Endothelial cell of umbilical vein (primary cell): ENCODE data around the gene STYXL1.

Experiments used
- EZH2 ChIP-seq: IDR thresholded peaks from 2 replicates; pipeline ENCODE4 v1.6.1; 2012; ENCODE audit warnings: borderline replicate concordance, low read depth, mild to moderate bottlenecking, moderate library complexity, low read length, inconsistent platforms; ENCODE audit not compliant: severe bottlenecking
- GATA2 ChIP-seq: IDR thresholded peaks from 2 replicates; pipeline ENCODE4 v1.7.0; 2011; ENCODE audit warnings: low read depth, mild to moderate bottlenecking, moderate library complexity, mixed read lengths, low read length; ENCODE audit not compliant: insufficient read length, insufficient read depth
- JUN ChIP-seq: IDR thresholded peaks from 2 replicates; pipeline ENCODE4 v1.6.1; 2011; ENCODE audit warnings: borderline replicate concordance, low read depth; ENCODE audit not compliant: insufficient read length, insufficient read depth
- MYC ChIP-seq: IDR thresholded peaks from one replicate; pipeline ENCODE4 v1.6.1; 2011; ENCODE audit warnings: mild to moderate bottlenecking, low read depth, low read length
- POLR2A ChIP-seq: IDR thresholded peaks from 2 replicates; pipeline ENCODE4 v1.6.1; 2012; ENCODE audit warnings: low read depth, mild to moderate bottlenecking, control low read depth, low read length
- POLR2AphosphoS5 ChIP-seq: IDR thresholded peaks from 2 replicates; pipeline ENCODE4 v1.6.1; 2012; ENCODE audit warnings: low read depth, mild to moderate bottlenecking, control low read depth, low read length, moderate library complexity; ENCODE audit not compliant: insufficient read depth
- TF ChIP-seq, protein P1 (sequence below), 2 donors: IDR thresholded peaks; 1 replicate in 1 of 2; 2 replicates in 1 of 2; pipeline ENCODE4 v1.5.1; 2011; ENCODE audit warnings: low read length in 2 of 2, mild to moderate bottlenecking in 2 of 2, moderate library complexity in 2 of 2, control low read depth in 1 of 2, inconsistent platforms in 1 of 2, low read depth in 1 of 2; ENCODE audit not compliant: insufficient read depth in 1 of 2; ENCODE audit errors: extremely low read depth in 1 of 2
- TF ChIP-seq, protein P2 (sequence below): IDR thresholded peaks from 2 replicates; pipeline ENCODE4 v1.6.1; 2011; ENCODE audit not compliant: insufficient read depth, insufficient read length

DNA sequence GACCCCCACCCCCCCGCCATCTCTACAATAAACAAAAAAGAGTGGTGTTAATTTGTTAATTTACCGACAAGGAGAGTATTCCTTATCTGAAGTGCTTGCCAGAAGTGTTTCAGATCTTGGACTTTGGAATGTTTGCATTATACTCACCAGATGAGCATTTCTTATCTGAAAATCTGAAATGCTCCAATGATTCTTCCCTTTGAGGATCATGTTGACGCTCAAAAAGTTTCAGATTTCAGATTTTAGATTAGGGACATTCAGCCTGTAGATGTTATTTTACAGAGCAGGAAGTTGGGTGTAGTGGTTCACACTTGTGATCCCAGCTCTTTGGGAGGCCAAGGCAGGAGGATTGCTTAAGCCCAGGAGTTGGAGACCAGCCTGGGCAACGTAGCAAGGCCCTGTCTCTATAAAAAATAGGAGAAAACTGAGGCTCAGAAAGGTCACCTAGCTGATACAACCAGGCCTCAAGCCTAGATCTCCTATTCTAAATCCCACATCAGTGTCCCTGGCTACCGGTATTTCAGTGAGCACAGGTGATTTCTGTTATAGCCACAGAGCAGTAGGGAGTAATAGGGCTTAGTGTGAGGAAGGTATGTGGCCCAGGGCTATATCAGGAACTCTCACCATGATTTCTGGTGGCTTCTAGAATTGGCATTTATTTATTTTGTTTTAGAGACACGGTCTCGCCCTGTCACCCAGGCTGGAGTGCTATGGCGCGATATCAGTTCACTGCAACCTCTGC is 88.8 kb downstream of the STYXL1 start:
- TF ChIP-seq, protein P1, sequence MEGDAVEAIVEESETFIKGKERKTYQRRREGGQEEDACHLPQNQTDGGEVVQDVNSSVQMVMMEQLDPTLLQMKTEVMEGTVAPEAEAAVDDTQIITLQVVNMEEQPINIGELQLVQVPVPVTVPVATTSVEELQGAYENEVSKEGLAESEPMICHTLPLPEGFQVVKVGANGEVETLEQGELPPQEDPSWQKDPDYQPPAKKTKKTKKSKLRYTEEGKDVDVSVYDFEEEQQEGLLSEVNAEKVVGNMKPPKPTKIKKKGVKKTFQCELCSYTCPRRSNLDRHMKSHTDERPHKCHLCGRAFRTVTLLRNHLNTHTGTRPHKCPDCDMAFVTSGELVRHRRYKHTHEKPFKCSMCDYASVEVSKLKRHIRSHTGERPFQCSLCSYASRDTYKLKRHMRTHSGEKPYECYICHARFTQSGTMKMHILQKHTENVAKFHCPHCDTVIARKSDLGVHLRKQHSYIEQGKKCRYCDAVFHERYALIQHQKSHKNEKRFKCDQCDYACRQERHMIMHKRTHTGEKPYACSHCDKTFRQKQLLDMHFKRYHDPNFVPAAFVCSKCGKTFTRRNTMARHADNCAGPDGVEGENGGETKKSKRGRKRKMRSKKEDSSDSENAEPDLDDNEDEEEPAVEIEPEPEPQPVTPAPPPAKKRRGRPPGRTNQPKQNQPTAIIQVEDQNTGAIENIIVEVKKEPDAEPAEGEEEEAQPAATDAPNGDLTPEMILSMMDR (IDR thresholded peaks at IDR 0.05; ENCODE audit: extremely low read depth in 1 of 2, insufficient read depth in 1 of 2, low read depth in 1 of 2, low read length in 2 of 2) = no peak
- TF ChIP-seq POLR2AphosphoS5 = no peak
- TF ChIP-seq, protein P2, sequence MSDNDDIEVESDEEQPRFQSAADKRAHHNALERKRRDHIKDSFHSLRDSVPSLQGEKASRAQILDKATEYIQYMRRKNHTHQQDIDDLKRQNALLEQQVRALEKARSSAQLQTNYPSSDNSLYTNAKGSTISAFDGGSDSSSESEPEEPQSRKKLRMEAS = no peak
- no peak for TF ChIP-seq EZH2
- no peak for TF ChIP-seq JUN
- TF ChIP-seq GATA2 = no peak
- TF ChIP-seq POLR2A = no peak
- no peak for TF ChIP-seq MYC
